ENCODE results near the gene KCTD5. TPM values are rescaled to one million over a fixed set of nuclear protein-coding genes. Genes with fewer than 3 reads are reported as not detected.
A peak's percentile ranks its signal among the peaks of the same experiment; 100 is the strongest.

KCTD5 gene
- total and polyA plus RNA-seq, 9 of the 15 experiments (the other 6 are each of a cell fraction or from before 2014, with no cell fraction given) = 0.73 to 58.3 (median 32.3) TPM

- TF ChIP-seq, protein P1, sequence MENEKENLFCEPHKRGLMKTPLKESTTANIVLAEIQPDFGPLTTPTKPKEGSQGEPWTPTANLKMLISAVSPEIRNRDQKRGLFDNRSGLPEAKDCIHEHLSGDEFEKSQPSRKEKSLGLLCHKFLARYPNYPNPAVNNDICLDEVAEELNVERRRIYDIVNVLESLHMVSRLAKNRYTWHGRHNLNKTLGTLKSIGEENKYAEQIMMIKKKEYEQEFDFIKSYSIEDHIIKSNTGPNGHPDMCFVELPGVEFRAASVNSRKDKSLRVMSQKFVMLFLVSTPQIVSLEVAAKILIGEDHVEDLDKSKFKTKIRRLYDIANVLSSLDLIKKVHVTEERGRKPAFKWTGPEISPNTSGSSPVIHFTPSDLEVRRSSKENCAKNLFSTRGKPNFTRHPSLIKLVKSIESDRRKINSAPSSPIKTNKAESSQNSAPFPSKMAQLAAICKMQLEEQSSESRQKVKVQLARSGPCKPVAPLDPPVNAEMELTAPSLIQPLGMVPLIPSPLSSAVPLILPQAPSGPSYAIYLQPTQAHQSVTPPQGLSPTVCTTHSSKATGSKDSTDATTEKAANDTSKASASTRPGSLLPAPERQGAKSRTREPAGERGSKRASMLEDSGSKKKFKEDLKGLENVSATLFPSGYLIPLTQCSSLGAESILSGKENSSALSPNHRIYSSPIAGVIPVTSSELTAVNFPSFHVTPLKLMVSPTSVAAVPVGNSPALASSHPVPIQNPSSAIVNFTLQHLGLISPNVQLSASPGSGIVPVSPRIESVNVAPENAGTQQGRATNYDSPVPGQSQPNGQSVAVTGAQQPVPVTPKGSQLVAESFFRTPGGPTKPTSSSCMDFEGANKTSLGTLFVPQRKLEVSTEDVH (IDR thresholded peaks at IDR 0.05; ENCODE audit: low read depth, partially characterized antibody) = no peak
- TF ChIP-seq NFXL1 (CRISPR knock-in tag; IDR thresholded peaks at IDR 0.05) (no peak), MECOM (CRISPR knock-in tag; IDR thresholded peaks at IDR 0.05) (no peak), NFIC (IDR thresholded peaks at IDR 0.05) (no peak), JUN (IDR thresholded peaks at IDR 0.05; ENCODE audit: borderline replicate concordance, low read depth, low read length) (no peak), JUN (CRISPR knock-in tag; IDR thresholded peaks at IDR 0.05; ENCODE audit: borderline replicate concordance) (no peak), STAG1 (CRISPR knock-in tag; IDR thresholded peaks at IDR 0.05; ENCODE audit: borderline replicate concordance) (no peak), ZFX (CRISPR knock-in tag; IDR thresholded peaks at IDR 0.05) (peak; percentile 39; the same call in 1 of the 2 replicates), FOXA3 (CRISPR knock-in tag; conservative IDR thresholded peaks at IDR 0.05 in 1 of 2, IDR thresholded peaks at IDR 0.05 in 1 of 2) (no peak), TRIM24 (IDR thresholded peaks at IDR 0.05) (no peak), ZNF280B (CRISPR knock-in tag; IDR thresholded peaks at IDR 0.05) (no peak), BCOR (IDR thresholded peaks at IDR 0.05) (no peak), SFPQ (IDR thresholded peaks at IDR 0.05; ENCODE audit: low read depth, low read length) (no peak), HEY1 (CRISPR knock-in tag; IDR thresholded peaks at IDR 0.05; ENCODE audit: borderline replicate concordance) (no peak), RUNX1 (IDR thresholded peaks at IDR 0.05; ENCODE audit: low read depth) (no peak), RBM25 (IDR thresholded peaks at IDR 0.05; ENCODE audit: low read depth, low read length, severe bottlenecking) (no peak), BDP1 (IDR thresholded peaks at IDR 0.05; ENCODE audit: insufficient read depth, insufficient read length) (no peak)
- TF ChIP-seq, protein P2, sequence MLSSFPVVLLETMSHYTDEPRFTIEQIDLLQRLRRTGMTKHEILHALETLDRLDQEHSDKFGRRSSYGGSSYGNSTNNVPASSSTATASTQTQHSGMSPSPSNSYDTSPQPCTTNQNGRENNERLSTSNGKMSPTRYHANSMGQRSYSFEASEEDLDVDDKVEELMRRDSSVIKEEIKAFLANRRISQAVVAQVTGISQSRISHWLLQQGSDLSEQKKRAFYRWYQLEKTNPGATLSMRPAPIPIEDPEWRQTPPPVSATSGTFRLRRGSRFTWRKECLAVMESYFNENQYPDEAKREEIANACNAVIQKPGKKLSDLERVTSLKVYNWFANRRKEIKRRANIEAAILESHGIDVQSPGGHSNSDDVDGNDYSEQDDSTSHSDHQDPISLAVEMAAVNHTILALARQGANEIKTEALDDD (IDR thresholded peaks at IDR 0.05) = no peak
- TF ChIP-seq, protein P3, sequence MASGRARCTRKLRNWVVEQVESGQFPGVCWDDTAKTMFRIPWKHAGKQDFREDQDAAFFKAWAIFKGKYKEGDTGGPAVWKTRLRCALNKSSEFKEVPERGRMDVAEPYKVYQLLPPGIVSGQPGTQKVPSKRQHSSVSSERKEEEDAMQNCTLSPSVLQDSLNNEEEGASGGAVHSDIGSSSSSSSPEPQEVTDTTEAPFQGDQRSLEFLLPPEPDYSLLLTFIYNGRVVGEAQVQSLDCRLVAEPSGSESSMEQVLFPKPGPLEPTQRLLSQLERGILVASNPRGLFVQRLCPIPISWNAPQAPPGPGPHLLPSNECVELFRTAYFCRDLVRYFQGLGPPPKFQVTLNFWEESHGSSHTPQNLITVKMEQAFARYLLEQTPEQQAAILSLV (tag; IDR thresholded peaks at IDR 0.05) = no peak
These were observed 18.5 kb upstream of the KCTD5 start (continued) for GRCh38 chr16:2663553-2664546.
